RPMI7951 (cell line): ENCODE measurements around the gene B3GNT2. TPM values are rescaled to one million over a fixed set of nuclear protein-coding genes. Genes with fewer than 3 reads are reported as not detected.
A peak's percentile ranks its signal among the peaks of the same experiment; 100 is the strongest.

Experiments
- DNase-seq: peaks from one replicate; pipeline ENCODE4 v3.0.0-alpha.2; 2012; ENCODE audit warnings: low read depth
- total RNA-seq: library from RNA; depleted of rRNA; stranded (reverse); fragments of >200 nt; shearing (Covaris generic); gene quantifications from 2 replicates; pipeline ENCODE4 v1.2.3, GENCODE V29; 2014

B3GNT2 gene
- total RNA-seq, 1 experiment from 2014 or later = 31.6 TPM

DNA sequence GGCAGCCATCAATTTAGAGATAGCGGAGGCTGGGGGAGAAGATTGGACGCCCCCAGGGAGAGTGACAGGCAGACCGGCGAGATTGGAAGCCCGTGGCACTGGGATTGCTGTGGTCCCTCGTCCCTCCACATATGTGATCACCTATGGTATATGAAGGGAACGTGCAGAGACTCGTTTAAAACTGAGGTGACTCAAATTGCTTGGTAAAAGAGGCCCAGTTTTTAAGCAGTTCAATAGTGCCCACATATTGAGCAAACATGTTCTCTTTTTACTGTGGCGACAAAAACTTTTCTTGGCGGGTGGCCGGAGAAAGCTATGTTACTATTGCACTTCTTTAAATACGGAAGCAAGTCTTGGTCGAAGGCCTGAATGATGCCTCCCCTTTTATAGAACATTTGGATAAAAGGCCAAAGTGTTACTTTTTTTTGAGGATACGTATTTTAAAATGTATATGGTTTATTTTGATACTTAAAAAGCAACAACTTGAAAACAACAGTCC, 9.1 kb downstream of the B3GNT2 start:
- DNase-seq = no peak

DNA sequence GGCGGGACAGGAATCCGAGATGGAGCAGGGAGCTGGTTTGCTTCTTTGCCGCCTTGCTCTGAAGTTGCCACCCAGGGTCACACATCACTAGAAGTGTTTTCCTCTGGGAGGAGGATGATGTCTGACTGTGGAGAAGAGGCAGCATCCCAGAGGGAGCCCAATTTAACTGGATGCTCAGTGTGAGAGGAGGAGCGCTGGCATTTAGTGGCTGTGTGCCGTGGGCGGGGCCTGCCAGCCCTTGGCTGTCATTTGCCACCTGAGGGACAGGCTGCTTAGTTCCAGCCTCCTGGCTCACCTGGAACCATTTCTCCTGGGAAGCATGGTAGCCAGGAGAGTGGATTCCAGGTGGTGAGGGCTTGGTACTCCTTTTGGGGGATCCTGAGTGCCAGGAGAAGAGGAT, 9.6 kb downstream of the B3GNT2 start:
- no peak for DNase-seq

DNA sequence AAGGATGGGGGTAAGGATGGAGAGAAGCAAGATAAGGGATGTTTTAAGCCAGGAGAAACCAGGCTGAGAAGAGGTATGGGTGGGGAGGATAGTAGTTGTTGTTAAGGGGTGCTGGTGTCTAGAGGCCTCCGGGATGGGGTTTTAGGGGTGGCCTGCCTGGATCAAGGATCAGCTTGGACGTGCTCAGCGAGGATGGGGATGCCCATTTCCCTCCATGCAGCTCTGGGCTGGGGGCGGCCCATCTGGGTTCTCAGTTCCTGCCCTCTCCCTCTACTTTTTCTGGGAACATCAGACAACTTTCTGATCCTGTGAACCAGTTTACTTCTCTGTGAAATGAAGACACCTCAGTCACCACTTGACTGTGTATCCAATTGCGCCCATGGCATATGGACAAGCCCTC, 10.1 kb downstream of the B3GNT2 start:
- DNase-seq = no peak

DNA sequence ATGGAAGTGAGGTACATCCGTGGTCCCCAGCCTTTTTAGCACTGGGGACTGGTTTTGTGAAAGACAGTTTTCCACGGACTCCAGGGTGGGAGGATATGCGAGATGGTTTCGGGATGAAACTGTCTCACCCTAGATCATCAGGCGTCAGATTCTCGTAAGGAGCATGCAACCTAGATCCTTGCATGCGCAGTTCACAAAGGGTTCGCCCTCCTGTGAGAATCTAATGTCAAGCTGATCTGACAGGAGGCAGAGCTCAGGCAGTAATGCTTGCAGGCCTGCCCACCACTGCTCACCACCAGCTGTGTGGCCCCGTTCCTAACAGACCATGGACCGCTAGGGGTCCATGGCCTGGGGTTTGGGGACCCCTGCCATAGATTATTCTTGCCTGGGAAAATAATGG, 11.6 kb downstream of the B3GNT2 start:
- DNase-seq = no peak

DNA sequence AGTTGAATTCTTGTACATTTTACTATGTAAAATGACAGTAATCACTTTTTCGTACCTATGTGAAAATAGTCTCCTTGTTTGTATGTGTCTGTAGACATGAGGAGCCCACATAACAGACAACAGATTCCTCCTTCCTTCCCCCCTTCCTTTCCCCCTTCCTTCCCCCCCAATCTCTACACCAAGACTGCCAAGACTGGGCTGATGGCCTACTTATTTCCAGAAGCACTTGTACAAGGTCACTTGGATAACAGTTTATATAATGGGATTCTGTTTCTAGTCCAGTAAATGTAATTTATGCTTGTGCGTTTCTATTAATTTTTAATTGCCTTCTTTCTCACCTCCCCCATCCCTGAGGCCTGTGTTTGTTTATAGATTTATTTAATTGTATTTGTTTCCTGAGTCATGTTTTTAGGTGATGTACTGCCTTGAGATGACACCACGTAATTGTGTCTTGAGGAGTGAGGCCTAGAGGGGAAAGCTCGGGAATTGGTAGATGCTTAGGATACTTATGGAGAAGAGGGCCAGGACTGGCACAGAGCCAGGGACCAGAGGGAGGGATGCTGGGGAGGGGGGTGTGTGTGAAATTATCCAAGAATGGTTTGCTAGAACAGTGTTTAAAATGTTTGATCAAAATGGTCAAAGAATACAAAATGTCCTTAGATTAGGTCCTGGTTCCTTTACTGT, 12.3 kb downstream of the B3GNT2 start:
- no peak for DNase-seq

DNA sequence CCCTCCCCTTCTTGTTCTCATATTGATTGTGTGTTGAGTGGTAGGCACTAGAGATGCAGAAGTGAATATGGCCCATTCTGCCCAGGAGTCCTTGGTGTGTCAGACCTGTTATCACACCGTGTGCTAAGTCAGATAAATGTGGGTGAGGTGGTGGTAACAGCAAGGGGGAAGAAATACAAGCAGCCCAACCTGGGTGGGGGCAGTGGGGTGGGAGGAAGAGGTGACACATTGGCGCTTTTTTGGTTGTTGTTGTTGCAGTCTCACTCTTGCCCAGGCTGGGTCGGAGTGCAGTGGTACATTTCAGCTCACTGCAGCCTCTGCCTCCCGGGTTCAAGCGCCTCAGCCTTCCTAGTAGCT, 12.8 kb downstream of the B3GNT2 start:
- DNase-seq = no peak

DNA sequence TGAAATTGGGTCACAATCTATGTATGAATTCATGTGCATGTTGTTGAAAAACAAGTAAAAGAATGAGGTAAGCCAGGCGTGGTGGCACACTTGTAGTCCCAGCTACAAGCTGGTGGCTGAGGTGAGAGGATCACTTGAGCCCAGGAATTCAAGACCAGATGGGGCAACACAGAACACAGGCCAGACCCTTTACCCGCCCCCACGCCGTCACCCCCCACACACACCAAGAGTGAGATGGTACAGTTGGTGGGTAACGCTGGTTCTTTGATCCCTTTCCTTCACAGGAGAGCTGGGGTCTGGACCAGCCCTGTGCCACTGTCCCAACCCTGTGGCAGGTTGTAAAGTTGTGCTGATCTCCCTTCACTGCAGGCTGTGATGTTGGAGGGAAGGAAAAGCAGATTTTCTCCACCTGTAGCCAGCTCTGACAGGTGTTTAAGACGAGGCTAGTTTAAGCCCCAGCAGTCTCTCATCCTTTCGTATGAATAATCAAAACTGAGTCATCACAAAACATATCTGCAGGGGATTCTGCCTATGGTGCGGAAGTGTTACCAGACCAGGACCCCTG, 13.6 kb downstream of the B3GNT2 start:
- DNase-seq = no peak

DNA sequence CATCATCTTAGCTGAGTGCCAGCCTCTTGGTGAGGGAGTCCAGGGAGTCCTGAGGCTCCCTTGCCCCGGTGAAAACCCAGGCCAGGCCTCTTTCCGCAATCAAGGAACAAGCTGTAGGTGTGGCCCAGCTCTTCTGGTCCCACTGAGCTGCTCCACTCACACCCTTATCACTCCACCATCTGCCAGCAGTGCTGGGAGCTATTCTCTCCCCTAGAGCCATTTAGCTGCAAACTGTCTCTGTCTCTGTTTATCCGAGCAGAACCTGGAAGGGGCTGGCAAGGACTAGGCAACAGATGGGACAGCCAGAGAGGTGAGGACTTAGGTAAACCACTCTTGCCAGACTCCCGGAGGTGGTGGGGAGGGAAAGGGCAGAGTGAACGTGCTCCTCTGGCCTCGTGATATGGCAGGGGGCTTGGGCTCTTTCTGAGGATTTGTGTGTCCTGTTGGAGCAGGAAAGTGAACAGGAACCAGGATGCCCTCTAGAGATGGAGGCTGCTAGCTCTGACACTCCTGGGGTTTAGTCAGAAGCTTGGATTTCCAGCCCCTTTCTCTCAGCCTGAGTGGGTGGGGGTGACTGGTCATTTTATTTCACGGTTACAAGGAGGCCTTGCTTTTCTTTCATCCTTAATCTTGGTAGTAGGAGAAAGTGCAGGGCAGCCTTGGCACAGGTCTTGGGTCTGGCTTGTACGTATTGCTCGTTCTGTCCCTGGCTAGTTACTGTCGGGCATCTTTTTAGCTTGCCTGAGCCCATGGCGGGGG, 19.6 kb downstream of the B3GNT2 start:
- DNase-seq = no peak

DNA sequence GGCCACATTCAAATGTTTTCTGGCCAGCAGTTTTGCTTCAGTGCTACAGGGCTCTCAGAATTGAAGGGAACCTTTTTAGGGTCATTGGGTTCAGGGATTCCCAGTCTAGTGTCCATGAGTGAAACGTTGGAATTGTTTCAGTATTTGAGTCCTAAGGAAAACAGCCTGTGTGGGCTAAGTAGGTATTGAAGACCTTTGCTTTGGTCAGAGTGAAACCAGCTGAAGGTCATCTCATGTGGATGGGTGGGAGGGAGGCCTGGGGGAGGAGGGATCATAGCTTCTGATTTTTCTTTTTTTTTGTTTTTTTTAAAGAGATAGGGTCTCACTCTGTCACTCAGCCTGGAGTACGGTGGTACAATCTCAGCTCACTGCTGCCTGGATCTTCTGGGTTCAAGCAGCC, 20.2 kb downstream of the B3GNT2 start:
- DNase-seq = no peak

DNA sequence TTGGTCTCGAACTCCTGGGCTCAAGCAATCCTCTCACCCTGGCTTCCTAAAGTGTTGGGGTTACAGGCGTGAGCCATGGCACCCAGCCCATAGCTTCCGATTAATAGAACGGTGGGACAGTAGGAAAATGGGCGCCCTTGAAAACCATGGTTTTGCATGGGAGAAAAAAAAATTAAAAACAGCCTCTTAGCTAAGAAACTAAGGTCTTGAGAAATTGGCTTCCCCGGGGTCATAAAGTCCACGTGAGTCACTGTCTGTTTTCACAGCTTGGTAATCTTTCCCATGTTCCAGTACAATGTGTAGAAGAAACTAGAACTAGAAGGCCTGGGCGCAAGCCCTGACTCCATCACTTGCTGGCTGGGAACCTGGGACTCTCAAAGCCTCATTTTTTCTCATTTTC, 20.7 kb downstream of the B3GNT2 start:
- DNase-seq = peak; percentile 78

DNA sequence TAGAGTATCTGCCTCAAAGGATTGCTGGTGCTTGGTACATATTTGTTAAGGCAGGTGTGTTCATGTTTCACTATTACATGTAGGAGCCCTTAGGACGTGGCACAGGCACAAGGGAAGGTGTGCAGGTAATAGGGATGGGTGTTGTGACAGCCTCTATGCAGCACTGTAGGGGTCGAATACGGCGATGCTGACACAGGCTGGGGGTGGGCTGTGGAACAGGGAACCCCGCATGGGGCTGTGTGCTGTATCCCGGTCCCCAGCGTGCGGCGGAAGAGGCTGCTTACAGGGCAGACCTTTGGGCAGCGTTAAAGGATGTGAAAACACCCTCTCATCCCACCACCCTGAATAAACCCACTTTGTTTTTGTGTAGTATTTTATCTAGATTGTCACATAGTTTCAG, 21.5 kb downstream of the B3GNT2 start:
- no peak for DNase-seq

DNA sequence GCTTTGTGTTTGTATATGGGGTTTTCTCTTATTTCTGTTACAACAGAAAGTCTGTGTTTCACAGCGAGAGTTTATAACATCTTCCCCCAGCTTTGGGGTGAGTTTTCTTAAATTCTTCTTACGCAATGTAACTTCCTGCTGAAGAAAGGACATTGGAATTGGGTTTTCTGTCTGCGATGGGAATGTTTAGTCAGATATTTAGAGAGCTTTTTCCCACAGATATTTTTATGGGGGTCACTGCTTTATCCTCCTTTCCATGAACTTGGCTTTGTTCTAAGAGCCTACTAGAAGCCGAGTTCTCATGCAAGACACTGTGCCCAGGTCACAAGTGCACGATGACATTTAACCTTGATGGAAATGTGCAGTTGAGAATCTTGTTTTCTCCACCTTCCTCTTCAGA, 22.1 kb downstream of the B3GNT2 start:
- no peak for DNase-seq

DNA sequence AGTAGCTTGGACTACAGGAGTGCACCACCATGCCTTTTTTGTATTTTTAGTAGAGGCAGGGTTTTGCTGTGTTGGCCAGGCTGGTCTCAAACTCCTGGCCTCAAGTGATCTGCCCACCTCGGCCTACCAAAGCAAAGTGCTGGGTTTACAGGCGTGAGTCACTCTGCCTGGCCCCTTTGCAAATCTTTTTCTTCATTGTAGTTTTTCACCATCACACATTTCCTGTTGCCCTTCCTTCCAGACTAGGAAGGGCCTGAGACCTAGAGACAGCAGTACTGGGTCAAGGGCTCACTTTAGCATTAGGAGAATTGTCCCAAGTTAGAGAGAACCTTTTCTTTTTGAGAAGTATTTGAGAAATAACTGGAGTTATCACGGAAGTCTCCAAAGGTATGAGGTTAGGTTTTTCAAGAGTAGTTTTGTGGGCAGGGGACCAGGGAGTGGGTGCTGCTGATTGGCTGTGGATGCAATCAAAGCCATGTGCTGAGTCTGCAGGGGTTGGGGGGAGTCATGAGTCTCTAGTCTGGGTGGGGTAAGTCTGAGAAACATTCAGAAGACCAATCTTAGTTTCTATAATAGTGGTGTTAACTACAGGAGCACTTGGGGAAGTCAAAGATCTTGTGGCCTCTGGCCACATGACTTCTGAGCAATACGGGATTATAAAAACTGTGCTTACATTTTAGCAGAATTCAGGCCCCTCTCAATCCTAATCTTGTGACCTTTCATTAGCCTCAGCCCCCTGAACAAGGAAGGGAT, 23.7 kb downstream of the B3GNT2 start:
- DNase-seq = no peak

DNA sequence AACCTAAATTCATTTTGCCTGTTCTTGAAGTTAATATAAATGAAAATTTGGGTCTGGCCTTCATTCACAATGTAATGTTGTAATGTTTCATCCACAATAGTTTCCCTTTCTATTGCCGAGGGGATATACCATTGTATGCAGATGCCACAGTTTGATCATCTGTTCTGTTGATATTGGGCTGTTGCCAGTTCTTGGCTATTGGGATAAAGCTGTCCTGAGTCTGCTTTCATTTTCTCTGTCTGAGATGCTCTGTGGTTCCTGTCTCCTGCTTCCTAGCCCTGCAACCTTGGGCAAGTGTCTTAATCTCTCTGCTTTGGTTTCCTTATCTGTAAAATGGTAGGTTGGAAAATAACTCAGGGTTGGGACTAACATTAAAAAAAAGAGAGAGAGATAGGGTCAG, 25.2 kb downstream of the B3GNT2 start:
- peak; percentile 76 for DNase-seq

DNA sequence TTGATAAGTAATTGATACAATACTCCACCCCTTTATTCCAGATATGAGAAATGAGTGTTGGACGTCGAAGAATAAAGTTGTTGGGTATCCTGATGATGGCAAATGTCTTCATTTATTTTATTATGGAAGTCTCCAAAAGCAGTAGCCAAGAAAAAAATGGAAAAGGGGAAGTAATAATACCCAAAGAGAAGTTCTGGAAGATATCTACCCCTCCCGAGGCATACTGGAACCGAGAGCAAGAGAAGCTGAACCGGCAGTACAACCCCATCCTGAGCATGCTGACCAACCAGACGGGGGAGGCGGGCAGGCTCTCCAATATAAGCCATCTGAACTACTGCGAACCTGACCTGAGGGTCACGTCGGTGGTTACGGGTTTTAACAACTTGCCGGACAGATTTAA, 26.3 kb downstream of the B3GNT2 start:
- no peak for DNase-seq

DNA sequence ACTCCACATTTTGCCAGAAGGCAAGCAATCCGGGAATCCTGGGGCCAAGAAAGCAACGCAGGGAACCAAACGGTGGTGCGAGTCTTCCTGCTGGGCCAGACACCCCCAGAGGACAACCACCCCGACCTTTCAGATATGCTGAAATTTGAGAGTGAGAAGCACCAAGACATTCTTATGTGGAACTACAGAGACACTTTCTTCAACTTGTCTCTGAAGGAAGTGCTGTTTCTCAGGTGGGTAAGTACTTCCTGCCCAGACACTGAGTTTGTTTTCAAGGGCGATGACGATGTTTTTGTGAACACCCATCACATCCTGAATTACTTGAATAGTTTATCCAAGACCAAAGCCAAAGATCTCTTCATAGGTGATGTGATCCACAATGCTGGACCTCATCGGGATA, 26.8 kb downstream of the B3GNT2 start:
- DNase-seq = no peak

DNA sequence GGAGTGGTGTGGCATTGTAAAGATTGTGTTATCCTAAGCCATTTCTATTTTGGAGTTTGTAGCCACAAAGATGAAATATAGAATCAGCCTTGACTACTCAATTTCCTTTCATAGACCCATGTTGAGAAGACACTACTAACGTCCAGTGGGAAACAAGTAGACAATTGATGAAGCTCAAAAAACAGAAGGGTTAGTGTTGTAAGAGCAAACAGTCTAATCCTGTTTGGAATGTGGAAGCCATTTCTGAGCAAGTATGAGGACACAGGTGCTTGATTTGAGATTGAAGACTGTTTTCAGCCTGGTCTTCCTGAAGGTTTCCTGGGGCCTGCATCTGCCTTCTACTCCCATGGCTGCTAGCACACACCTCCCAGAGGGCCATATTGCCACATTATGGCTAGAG, 29.1 kb downstream of the B3GNT2 start:
- no peak for DNase-seq

DNA sequence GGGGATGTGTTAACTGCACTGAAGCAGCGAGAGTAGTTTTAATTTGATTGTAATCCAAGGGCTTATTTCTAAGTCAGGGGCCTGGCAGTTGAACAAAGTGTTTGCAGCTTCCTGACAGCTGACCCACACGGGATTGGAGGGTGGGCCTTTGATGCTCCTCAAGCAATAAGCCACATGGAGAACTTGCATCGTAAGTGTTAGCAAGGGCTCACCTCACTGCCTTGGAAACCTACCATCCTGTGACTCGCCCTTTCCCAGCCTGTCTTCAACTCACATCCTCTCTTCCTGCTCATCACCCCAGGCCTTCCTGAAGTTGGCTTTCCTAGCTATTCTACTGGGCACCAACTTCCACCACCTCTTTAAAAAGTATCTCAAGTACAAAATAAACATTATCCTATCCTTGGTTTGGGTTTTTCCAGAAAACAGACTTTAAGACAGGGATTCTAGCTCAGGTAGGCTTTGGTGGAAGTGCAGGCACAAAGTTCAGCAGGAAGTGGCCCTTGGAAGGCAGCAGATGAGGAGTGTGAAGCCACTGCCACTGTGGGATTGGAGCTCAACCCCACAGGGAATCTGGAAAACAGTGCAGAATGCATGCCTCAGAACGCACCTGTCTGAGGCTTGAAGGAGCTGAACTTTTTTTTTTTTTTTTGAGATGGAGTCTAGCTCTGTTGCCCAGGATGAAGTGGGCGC, 31.6 kb downstream of the B3GNT2 start:
- DNase-seq = peak; percentile 32

DNA sequence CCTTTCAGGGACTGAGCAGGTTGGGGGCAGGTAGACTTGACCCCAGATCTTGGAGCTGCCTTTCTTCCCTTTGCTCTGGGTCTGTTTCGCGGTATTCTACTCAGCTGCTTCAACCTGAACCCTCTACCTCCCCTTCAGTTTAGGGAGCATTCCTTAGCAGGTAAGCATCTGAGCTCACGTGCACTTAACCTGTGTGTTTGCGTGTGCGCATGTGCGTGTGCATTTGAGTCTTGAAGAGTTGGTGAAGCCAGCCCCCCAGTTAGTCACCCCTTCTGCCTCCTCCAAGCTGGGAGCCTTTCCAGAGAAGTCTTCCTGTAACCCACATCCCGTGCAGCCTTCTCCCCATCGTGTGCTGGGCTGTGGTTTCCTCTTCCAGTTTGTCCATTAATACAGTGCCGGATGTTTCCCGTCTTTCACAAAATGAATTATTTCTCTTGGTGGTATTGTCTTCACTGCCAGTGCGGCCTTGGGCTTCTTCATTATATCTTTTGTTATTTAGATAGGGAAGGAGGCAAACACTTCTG, 33.2 kb downstream of the B3GNT2 start:
- no peak for DNase-seq

DNA sequence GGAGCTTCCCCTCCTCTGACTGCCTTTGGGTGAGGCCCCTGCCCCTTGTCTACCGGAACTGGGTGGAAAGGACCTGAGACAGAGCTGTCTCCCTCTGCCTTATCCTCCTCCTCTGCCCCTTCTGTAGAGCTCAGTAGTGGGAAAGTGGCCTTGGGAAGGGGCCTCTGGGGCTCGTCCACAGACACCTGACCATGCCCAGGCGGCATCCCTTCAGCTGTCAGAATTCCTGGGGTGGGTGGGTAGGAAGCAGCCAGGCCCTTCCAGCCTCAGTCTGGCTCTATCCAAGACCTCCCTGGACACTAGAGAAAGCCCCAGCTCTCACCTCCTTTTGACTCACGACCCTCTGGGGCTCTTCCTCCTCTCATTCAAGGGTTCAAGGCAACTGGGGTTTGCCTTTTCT, 35.6 kb downstream of the B3GNT2 start:
- no peak for DNase-seq
